Liver (tissue), 9 donors: ENCODE results near the gene ASAP2. TPM values are rescaled to one million over a fixed set of nuclear protein-coding genes. Genes with fewer than 3 reads are reported as not detected.

ENCODE experiments used
- DNase-seq: peaks from one replicate; pipeline ENCODE4 v3.0.0-alpha.2; 2017; ENCODE audit warnings: low spot score
- H3K27ac ChIP-seq, 2 donors: one replicate each; pipeline ENCODE4 v1.7.0; 2013; ENCODE audit warnings: inconsistent platforms in 2 of 2, low read length in 2 of 2, control low read depth in 1 of 2, low read depth in 1 of 2, mild to moderate bottlenecking in 1 of 2
- H3K27me3 ChIP-seq, 4 donors: one replicate each; pipeline versions ENCODE4 v1.6.1 to v1.7.0; 2013; ENCODE audit warnings: low read length in 3 of 4, inconsistent platforms in 1 of 4, mild to moderate bottlenecking in 1 of 4, moderate library complexity in 1 of 4; ENCODE audit not compliant: control insufficient read depth in 4 of 4, insufficient read depth in 4 of 4
- H3K36me3 ChIP-seq, 4 donors: one replicate each; pipeline versions ENCODE4 v1.6.1 to v1.7.0; 2013; ENCODE audit warnings: low read length in 3 of 4, mild to moderate bottlenecking in 3 of 4, low read depth in 1 of 4, moderate library complexity in 1 of 4; ENCODE audit not compliant: control insufficient read depth in 4 of 4, insufficient read depth in 3 of 4
- H3K4me1 ChIP-seq, 4 donors: one replicate each; pipeline versions ENCODE4 v1.6.1 to v1.7.0; 2013; ENCODE audit warnings: low read length in 3 of 4, mild to moderate bottlenecking in 3 of 4, moderate library complexity in 1 of 4; ENCODE audit not compliant: control insufficient read depth in 4 of 4, insufficient read depth in 4 of 4
- H3K4me3 ChIP-seq, 3 donors: one replicate each; pipeline versions ENCODE4 v1.6.1 to v1.7.0; 2013; ENCODE audit warnings: low read length in 3 of 3, control low read depth in 1 of 3, low read depth in 1 of 3, mild to moderate bottlenecking in 1 of 3
- H3K9ac ChIP-seq, 2 donors: one replicate each; pipeline ENCODE4 v1.7.0; 2013; ENCODE audit warnings: low read length in 2 of 2, mild to moderate bottlenecking in 2 of 2, moderate library complexity in 2 of 2, control low read depth in 1 of 2, low read depth in 1 of 2
- H3K9me3 ChIP-seq, 4 donors: one replicate each; pipeline versions ENCODE4 v1.6.1 to v1.7.0; 2013; ENCODE audit warnings: low read length in 3 of 4; ENCODE audit not compliant: control insufficient read depth in 4 of 4
- EGR1 ChIP-seq, 2 donors: IDR thresholded peaks; 2 replicates each; pipeline ENCODE4 v1.6.1; 2016 to 2018; ENCODE audit warnings: antibody characterized with exemption in 2 of 2, low read depth in 2 of 2
- FOXA1 ChIP-seq: IDR thresholded peaks from 2 replicates; pipeline ENCODE4 v1.6.1; 2016; ENCODE audit warnings: antibody characterized with exemption
- FOXA2 ChIP-seq: IDR thresholded peaks from 2 replicates; pipeline ENCODE4 v1.6.1; 2016; ENCODE audit warnings: antibody characterized with exemption
- GABPA ChIP-seq, 2 donors: IDR thresholded peaks in 1 of 2; conservative IDR thresholded peaks in 1 of 2; 2 replicates each; pipeline ENCODE4 v1.6.1; 2016; ENCODE audit warnings: antibody characterized with exemption in 2 of 2, mild to moderate bottlenecking in 1 of 2, moderate library complexity in 1 of 2
- HNF4A ChIP-seq, 2 donors: conservative IDR thresholded peaks; 2 replicates each; pipeline ENCODE4 v1.6.1; 2016; ENCODE audit warnings: antibody characterized with exemption in 2 of 2, mild to moderate bottlenecking in 2 of 2
- HNF4G ChIP-seq: IDR thresholded peaks from 2 replicates; pipeline ENCODE4 v1.6.1; 2016; ENCODE audit warnings: antibody characterized with exemption
- JUND ChIP-seq, 2 donors: IDR thresholded peaks; 2 replicates each; pipeline ENCODE4 v1.6.1; 2016; ENCODE audit warnings: antibody characterized with exemption in 2 of 2
- NR2F2 ChIP-seq: IDR thresholded peaks from 2 replicates; pipeline ENCODE4 v1.6.1; 2016; ENCODE audit warnings: antibody characterized with exemption
- RAD21 ChIP-seq, 2 donors: IDR thresholded peaks; 2 replicates each; pipeline ENCODE4 v1.6.1; 2016; ENCODE audit warnings: antibody characterized with exemption in 2 of 2, mild to moderate bottlenecking in 2 of 2
- RXRA ChIP-seq, 2 donors: IDR thresholded peaks; 2 replicates each; pipeline ENCODE4 v1.6.1; 2017 to 2018; ENCODE audit warnings: antibody characterized with exemption in 2 of 2, mild to moderate bottlenecking in 1 of 2
- WGBS: extraction: QIAGEN DNeasy Blood & Tissue Kit; methylation state at CpG from one replicate; pipeline ENCODE4 v1.1.7; 2013; 5-methylcytosine and 5-hydroxymethylcytosine counted together
- polyA plus RNA-seq, 2 donors: library from polyadenylated mRNA; stranded (reverse) in 1 of 2; unstranded in 1 of 2; fragments of 200-250 nt in 1 of 2; fragments of >200 nt in 1 of 2; fragmentation: Nextera tagmentation in 1 of 2; extraction: Ambion mirVana in 1 of 2; gene quantifications; one replicate each; pipeline versions ENCODE4 v1.2.1 to v1.2.3, GENCODE V29; 2013 to 2015
- total RNA-seq, 2 donors: library from RNA; depleted of rRNA; stranded (reverse); fragments of >200 nt; gene quantifications; one replicate each; pipeline ENCODE4 v1.2.3, GENCODE V29; 2014
- TF ChIP-seq, protein P1 (sequence below): IDR thresholded peaks from 2 replicates; pipeline ENCODE4 v1.6.1; 2016; ENCODE audit warnings: antibody characterized with exemption
- TF ChIP-seq, protein P2 (sequence below): IDR thresholded peaks from 2 replicates; pipeline ENCODE4 v1.6.1; 2016; ENCODE audit warnings: antibody characterized with exemption, mild to moderate bottlenecking
- TF ChIP-seq, protein P3 (sequence below): IDR thresholded peaks from 2 replicates; pipeline ENCODE4 v1.6.1; 2016; ENCODE audit warnings: antibody characterized with exemption
- donor health status: healthy.
- donor health status: healthy.
- donor health status: healthy.
- donor health status: healthy.
- donor health status: healthy.

Gene ASAP2
- total and polyA plus RNA-seq, 4 donors = 0.36 to 5.9 (median 2.6) TPM

DNA sequence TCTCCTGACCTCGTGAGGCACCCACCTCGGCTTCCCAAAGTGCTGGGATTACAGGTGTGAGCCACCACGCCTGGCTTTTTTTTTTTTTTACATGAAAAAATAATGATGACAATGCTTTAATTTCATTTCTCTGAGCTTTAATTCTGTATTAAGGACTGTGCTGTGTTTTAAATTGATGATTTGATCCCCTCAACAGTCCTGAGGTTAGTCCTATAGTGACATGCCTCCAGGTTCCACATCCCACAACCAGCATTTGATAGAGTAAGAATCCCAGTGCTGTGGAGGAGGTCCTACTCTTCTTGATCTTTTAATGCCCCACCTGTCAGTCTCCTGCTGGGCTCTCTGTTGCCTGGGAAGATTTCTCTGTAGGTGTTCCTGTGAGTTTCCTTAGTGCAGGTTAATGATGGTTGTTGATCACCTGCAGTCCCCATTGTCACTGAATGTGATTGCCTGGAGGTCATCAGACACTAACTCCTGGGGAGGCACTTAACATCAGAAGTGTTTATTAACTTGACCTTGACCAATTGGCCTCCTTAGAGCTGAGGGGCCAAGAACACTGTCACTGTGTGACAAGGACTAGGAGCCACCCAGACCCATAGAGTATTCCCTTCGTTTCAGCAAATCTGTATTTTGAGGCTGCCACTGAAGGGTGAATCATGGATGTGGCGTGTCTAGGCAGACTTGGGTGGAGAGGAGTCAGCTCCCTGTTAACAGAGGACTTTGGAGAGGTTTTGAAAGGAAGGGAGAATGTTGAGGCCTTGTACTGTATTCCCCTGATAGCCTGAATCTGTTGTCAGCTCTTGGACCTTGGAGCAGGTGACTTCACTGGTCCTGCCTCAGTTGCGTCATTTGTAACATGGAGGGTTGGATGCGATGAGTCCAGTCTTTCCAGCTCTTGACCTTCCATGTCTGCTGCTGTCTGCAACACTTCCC lies 11.5 kb downstream of the ASAP2 start:
- no peaks in the 10 kb centered on the region for H3K27me3 ChIP-seq
- TF ChIP-seq RAD21 (IDR thresholded peaks at IDR 0.05) = no peak
- TF ChIP-seq, protein P1, sequence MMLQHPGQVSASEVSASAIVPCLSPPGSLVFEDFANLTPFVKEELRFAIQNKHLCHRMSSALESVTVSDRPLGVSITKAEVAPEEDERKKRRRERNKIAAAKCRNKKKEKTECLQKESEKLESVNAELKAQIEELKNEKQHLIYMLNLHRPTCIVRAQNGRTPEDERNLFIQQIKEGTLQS = no peak
- TF ChIP-seq EGR1 (IDR thresholded peaks at IDR 0.05; ENCODE audit: low read depth in 2 of 2) = no peak
- TF ChIP-seq FOXA1 = no peak
- no peak for TF ChIP-seq NR2F2
- no peak for TF ChIP-seq FOXA2
- no peak for TF ChIP-seq HNF4G
- TF ChIP-seq, protein P2, sequence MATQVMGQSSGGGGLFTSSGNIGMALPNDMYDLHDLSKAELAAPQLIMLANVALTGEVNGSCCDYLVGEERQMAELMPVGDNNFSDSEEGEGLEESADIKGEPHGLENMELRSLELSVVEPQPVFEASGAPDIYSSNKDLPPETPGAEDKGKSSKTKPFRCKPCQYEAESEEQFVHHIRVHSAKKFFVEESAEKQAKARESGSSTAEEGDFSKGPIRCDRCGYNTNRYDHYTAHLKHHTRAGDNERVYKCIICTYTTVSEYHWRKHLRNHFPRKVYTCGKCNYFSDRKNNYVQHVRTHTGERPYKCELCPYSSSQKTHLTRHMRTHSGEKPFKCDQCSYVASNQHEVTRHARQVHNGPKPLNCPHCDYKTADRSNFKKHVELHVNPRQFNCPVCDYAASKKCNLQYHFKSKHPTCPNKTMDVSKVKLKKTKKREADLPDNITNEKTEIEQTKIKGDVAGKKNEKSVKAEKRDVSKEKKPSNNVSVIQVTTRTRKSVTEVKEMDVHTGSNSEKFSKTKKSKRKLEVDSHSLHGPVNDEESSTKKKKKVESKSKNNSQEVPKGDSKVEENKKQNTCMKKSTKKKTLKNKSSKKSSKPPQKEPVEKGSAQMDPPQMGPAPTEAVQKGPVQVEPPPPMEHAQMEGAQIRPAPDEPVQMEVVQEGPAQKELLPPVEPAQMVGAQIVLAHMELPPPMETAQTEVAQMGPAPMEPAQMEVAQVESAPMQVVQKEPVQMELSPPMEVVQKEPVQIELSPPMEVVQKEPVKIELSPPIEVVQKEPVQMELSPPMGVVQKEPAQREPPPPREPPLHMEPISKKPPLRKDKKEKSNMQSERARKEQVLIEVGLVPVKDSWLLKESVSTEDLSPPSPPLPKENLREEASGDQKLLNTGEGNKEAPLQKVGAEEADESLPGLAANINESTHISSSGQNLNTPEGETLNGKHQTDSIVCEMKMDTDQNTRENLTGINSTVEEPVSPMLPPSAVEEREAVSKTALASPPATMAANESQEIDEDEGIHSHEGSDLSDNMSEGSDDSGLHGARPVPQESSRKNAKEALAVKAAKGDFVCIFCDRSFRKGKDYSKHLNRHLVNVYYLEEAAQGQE = no peak
- TF ChIP-seq HNF4A (conservative IDR thresholded peaks at IDR 0.05) = no peak
- TF ChIP-seq GABPA (IDR thresholded peaks at IDR 0.05 in 1 of 2, conservative IDR thresholded peaks at IDR 0.05 in 1 of 2) = no peak
- no peak for TF ChIP-seq RXRA (IDR thresholded peaks at IDR 0.05)
- TF ChIP-seq, protein P3, sequence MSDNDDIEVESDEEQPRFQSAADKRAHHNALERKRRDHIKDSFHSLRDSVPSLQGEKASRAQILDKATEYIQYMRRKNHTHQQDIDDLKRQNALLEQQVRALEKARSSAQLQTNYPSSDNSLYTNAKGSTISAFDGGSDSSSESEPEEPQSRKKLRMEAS = no peak
- no peak for TF ChIP-seq JUND (IDR thresholded peaks at IDR 0.05)
- H3K9ac ChIP-seq = no peak overlapping the region
- no peaks in the 10 kb centered on the region for H3K9me3 ChIP-seq
- WGBS = 97% methylated on average over 7 of the region's 7 CpGs
- no peaks in the 10 kb centered on the region for H3K4me1 ChIP-seq
- H3K36me3 ChIP-seq = no peaks in the 10 kb centered on the region
- no peak for DNase-seq
- no peak overlapping the region for H3K4me3 ChIP-seq
- H3K27ac ChIP-seq = no peak overlapping the region

DNA sequence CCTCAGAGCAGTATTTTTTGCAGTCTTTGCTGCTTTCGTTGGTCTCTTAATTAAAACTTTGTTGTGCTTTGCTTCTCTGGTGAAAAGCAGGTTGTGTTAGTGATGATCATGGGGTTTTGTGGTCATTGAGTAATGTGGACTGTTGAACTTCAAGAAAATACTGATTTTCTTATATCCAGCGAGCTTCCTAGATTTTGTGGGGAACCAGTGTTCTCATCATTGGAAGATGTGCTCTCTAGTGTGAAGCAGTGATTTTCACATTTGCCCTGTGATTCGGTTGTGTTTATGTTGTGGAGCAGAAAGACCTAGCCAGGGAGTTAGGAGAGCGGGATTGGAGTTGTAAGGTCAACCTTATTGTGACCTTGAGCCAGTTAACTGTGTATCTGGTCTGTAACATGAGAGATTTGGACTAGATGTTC lies 12.4 kb downstream of the ASAP2 start:
- H3K36me3 ChIP-seq = no peaks in the 10 kb centered on the region
- H3K9ac ChIP-seq = no peak overlapping the region
- no peaks in the 10 kb centered on the region for H3K9me3 ChIP-seq
- no peaks in the 10 kb centered on the region for H3K27me3 ChIP-seq
- WGBS = 60% methylated on average over 4 of the region's 4 CpGs
- H3K4me1 ChIP-seq = no peaks in the 10 kb centered on the region
- no peak overlapping the region for H3K27ac ChIP-seq
- DNase-seq = no peak
- no peak overlapping the region for H3K4me3 ChIP-seq
- TF ChIP-seq, protein P2 = no peak
- TF ChIP-seq RAD21 (IDR thresholded peaks at IDR 0.05) = no peak
- TF ChIP-seq HNF4A (conservative IDR thresholded peaks at IDR 0.05) = no peak
- TF ChIP-seq FOXA1 = no peak
- no peak for TF ChIP-seq GABPA (IDR thresholded peaks at IDR 0.05 in 1 of 2, conservative IDR thresholded peaks at IDR 0.05 in 1 of 2)
- TF ChIP-seq, protein P1 = no peak
- TF ChIP-seq, protein P3 = no peak
